Fibroblast of skin of abdomen (primary cell): Measurements from ENCODE around the gene PATJ.
"Not testable (repeated sequence)": the region's sequence is repeated elsewhere in the genome, so short reads cannot be mapped to it uniquely, and the experiment has no call there.

Experiments used
- DNase-seq: peaks from one replicate; pipeline ENCODE4 v3.0.0-alpha.2; 2013

PATJ gene

GRCh38 chr1:61887931-61888564 is 145.8 kb downstream of the PATJ start:
- no peak for DNase-seq

- DNase-seq, result no peak
Observed at GRCh38 chr1:61888808-61889207, 146.5 kb downstream of the PATJ start.

- not testable (repeated sequence) for DNase-seq
Observed at GRCh38 chr1:61890435-61890834, 148.2 kb downstream of the PATJ start.

- DNase-seq, result no peak
Observed at GRCh38 chr1:61892977-61893376, 150.7 kb downstream of the PATJ start.

- DNase-seq, result not testable (repeated sequence)
Observed at GRCh38 chr1:61894296-61894695, 152.0 kb downstream of the PATJ start.

- no peak for DNase-seq
Observed at GRCh38 chr1:61895175-61895574, 152.9 kb downstream of the PATJ start.

- no peak for DNase-seq
Observed at GRCh38 chr1:61898658-61899057, 156.4 kb downstream of the PATJ start.

GRCh38 chr1:61904354-61904753 is 162.1 kb downstream of the PATJ start:
- DNase-seq, result no peak

- DNase-seq, result no peak
Observed at GRCh38 chr1:61907102-61907501, 164.8 kb downstream of the PATJ start.

GRCh38 chr1:61910035-61910434 is 167.8 kb downstream of the PATJ start:
- DNase-seq, result no peak

GRCh38 chr1:61914823-61915482 is 172.7 kb downstream of the PATJ start:
- no peak for DNase-seq

- DNase-seq, result no peak
Observed at GRCh38 chr1:61921435-61921834, 179.2 kb downstream of the PATJ start.

- no peak for DNase-seq
Observed at GRCh38 chr1:61922950-61923480, 180.7 kb downstream of the PATJ start.

GRCh38 chr1:61925591-61926298 is 183.5 kb downstream of the PATJ start:
- no peak for DNase-seq

GRCh38 chr1:61926597-61926996 is 184.3 kb downstream of the PATJ start:
- no peak for DNase-seq

GRCh38 chr1:61930116-61930645 is 187.9 kb downstream of the PATJ start:
- no peak for DNase-seq

- no peak for DNase-seq
Observed at GRCh38 chr1:61931587-61932279, 189.5 kb downstream of the PATJ start.

GRCh38 chr1:61935516-61935915 is 193.2 kb downstream of the PATJ start:
- DNase-seq, result no peak

- DNase-seq, result no peak
Observed at GRCh38 chr1:61936839-61937238, 194.6 kb downstream of the PATJ start.

- DNase-seq, result no peak
Observed at GRCh38 chr1:61941794-61942193, 199.5 kb downstream of the PATJ start.

GRCh38 chr1:61942856-61943255 is 200.6 kb downstream of the PATJ start:
- no peak for DNase-seq

- not testable (repeated sequence) for DNase-seq
Observed at GRCh38 chr1:61948685-61949084, 206.4 kb downstream of the PATJ start.

- no peak for DNase-seq
Observed at GRCh38 chr1:61950418-61950817, 208.1 kb downstream of the PATJ start.
